HL-60 (cell line): ENCODE measurements around the gene PRKAR1B.

ENCODE experiments used
- GABPA ChIP-seq: IDR thresholded peaks from 2 replicates; pipeline ENCODE4 v1.6.1; 2012; ENCODE audit warnings: low read depth
- POLR2AphosphoS5 ChIP-seq: IDR thresholded peaks from 2 replicates; pipeline ENCODE4 v1.6.1; 2012; ENCODE audit warnings: low read depth
- SPI1 ChIP-seq: IDR thresholded peaks from 2 replicates; pipeline ENCODE4 v1.6.1; 2012; ENCODE audit warnings: low read depth, mild to moderate bottlenecking, borderline replicate concordance
- TF ChIP-seq, protein P1 (sequence below): IDR thresholded peaks from one replicate; pipeline ENCODE4 v1.5.1; 2011; ENCODE audit warnings: low read length, control low read depth, inconsistent platforms; ENCODE audit not compliant: insufficient read depth
- TF ChIP-seq, protein P2 (sequence below): IDR thresholded peaks from 2 replicates; pipeline ENCODE4 v1.6.1; 2012; ENCODE audit warnings: low read depth; ENCODE audit not compliant: insufficient replicate concordance

DNA sequence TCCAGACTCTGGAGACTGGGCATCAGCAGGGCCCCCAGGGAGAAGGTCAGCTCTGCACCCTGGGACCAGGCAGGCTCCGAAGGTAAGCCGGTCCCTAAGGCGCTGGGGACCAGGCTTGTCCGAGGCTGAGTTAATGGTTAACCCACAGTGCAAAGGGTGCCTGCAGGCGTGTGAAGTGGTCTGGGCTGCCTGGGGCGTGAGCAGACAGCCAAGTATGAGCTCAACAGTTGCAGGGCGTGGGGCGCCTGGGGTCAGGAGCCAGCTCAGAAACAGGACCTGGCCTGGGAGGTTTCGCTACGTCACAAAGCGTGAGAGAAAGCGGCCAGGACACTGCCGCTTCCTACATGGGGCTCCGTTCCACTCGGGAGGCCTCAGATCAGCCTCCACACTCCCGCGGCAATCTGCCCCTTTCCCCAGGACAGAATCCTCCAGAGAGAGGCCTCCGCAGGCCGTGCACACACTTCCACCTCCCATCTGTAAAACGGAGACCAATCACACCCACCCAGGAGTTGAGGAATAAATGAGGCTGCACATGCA is 223.4 kb downstream of the PRKAR1B start:
- TF ChIP-seq, protein P1, sequence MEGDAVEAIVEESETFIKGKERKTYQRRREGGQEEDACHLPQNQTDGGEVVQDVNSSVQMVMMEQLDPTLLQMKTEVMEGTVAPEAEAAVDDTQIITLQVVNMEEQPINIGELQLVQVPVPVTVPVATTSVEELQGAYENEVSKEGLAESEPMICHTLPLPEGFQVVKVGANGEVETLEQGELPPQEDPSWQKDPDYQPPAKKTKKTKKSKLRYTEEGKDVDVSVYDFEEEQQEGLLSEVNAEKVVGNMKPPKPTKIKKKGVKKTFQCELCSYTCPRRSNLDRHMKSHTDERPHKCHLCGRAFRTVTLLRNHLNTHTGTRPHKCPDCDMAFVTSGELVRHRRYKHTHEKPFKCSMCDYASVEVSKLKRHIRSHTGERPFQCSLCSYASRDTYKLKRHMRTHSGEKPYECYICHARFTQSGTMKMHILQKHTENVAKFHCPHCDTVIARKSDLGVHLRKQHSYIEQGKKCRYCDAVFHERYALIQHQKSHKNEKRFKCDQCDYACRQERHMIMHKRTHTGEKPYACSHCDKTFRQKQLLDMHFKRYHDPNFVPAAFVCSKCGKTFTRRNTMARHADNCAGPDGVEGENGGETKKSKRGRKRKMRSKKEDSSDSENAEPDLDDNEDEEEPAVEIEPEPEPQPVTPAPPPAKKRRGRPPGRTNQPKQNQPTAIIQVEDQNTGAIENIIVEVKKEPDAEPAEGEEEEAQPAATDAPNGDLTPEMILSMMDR: no peak
- no peak for TF ChIP-seq POLR2AphosphoS5
- TF ChIP-seq, protein P2, sequence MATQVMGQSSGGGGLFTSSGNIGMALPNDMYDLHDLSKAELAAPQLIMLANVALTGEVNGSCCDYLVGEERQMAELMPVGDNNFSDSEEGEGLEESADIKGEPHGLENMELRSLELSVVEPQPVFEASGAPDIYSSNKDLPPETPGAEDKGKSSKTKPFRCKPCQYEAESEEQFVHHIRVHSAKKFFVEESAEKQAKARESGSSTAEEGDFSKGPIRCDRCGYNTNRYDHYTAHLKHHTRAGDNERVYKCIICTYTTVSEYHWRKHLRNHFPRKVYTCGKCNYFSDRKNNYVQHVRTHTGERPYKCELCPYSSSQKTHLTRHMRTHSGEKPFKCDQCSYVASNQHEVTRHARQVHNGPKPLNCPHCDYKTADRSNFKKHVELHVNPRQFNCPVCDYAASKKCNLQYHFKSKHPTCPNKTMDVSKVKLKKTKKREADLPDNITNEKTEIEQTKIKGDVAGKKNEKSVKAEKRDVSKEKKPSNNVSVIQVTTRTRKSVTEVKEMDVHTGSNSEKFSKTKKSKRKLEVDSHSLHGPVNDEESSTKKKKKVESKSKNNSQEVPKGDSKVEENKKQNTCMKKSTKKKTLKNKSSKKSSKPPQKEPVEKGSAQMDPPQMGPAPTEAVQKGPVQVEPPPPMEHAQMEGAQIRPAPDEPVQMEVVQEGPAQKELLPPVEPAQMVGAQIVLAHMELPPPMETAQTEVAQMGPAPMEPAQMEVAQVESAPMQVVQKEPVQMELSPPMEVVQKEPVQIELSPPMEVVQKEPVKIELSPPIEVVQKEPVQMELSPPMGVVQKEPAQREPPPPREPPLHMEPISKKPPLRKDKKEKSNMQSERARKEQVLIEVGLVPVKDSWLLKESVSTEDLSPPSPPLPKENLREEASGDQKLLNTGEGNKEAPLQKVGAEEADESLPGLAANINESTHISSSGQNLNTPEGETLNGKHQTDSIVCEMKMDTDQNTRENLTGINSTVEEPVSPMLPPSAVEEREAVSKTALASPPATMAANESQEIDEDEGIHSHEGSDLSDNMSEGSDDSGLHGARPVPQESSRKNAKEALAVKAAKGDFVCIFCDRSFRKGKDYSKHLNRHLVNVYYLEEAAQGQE: no peak
- no peak for TF ChIP-seq GABPA
- no peak for TF ChIP-seq SPI1
